Liver (tissue), 3 donors: ENCODE data around the gene EIPR1.

Experiments used
- JUND ChIP-seq, 2 donors: IDR thresholded peaks; 2 replicates each; pipeline ENCODE4 v1.6.1; 2016; ENCODE audit warnings: antibody characterized with exemption in 2 of 2
- SP1 ChIP-seq: IDR thresholded peaks from 2 replicates; pipeline ENCODE4 v1.6.1; 2018; ENCODE audit warnings: antibody characterized with exemption, mild to moderate bottlenecking
- TAF1 ChIP-seq: conservative IDR thresholded peaks from 2 replicates; pipeline ENCODE4 v1.6.1; 2016; ENCODE audit warnings: antibody characterized with exemption, mild to moderate bottlenecking
- YY1 ChIP-seq: IDR thresholded peaks from 2 replicates; pipeline ENCODE4 v1.6.1; 2016; ENCODE audit warnings: antibody characterized with exemption, mild to moderate bottlenecking
- TF ChIP-seq, protein P1 (sequence below): fragments of 150-350 bp; IDR thresholded peaks from 2 replicates; pipeline ENCODE4 v1.5.1; 2017; ENCODE audit warnings: improper control_type of control experiment, low read depth, low read length; ENCODE audit not compliant: missing input control
- TF ChIP-seq, protein P2 (sequence below): IDR thresholded peaks from 2 replicates; pipeline ENCODE4 v1.6.1; 2016; ENCODE audit warnings: antibody characterized with exemption
- TF ChIP-seq, protein P3 (sequence below): IDR thresholded peaks from 2 replicates; pipeline ENCODE4 v1.6.1; 2016; ENCODE audit warnings: antibody characterized with exemption
- TF ChIP-seq, protein P4 (sequence below): IDR thresholded peaks from 2 replicates; pipeline ENCODE4 v1.6.1; 2016; ENCODE audit warnings: antibody characterized with exemption, mild to moderate bottlenecking
- donor health status: healthy.
- donor health status: healthy.

DNA sequence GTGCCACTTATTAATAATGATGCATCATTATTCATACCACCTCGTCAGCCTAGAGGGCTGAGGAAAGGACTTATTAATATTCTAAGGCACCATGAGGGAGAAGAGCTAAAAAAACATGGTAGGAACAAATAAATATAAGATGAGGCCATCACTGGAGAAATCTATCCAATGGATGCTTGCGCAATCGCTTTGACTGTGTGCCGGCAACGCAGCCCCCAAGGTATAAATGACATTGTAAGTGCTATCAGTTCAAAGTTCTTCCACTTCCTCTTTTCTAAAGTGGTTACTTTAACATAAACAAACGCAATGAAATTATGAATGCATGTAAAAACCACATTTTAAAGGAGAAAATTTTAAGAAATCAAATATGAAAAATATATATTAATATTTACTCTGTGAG, 164.6 kb downstream of the EIPR1 start:
- TF ChIP-seq, protein P1, sequence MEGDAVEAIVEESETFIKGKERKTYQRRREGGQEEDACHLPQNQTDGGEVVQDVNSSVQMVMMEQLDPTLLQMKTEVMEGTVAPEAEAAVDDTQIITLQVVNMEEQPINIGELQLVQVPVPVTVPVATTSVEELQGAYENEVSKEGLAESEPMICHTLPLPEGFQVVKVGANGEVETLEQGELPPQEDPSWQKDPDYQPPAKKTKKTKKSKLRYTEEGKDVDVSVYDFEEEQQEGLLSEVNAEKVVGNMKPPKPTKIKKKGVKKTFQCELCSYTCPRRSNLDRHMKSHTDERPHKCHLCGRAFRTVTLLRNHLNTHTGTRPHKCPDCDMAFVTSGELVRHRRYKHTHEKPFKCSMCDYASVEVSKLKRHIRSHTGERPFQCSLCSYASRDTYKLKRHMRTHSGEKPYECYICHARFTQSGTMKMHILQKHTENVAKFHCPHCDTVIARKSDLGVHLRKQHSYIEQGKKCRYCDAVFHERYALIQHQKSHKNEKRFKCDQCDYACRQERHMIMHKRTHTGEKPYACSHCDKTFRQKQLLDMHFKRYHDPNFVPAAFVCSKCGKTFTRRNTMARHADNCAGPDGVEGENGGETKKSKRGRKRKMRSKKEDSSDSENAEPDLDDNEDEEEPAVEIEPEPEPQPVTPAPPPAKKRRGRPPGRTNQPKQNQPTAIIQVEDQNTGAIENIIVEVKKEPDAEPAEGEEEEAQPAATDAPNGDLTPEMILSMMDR, result no peak
- no peak for TF ChIP-seq JUND (IDR thresholded peaks at IDR 0.05)
- TF ChIP-seq, protein P2, sequence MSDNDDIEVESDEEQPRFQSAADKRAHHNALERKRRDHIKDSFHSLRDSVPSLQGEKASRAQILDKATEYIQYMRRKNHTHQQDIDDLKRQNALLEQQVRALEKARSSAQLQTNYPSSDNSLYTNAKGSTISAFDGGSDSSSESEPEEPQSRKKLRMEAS, result no peak
- TF ChIP-seq SP1, result no peak
- TF ChIP-seq, protein P3, sequence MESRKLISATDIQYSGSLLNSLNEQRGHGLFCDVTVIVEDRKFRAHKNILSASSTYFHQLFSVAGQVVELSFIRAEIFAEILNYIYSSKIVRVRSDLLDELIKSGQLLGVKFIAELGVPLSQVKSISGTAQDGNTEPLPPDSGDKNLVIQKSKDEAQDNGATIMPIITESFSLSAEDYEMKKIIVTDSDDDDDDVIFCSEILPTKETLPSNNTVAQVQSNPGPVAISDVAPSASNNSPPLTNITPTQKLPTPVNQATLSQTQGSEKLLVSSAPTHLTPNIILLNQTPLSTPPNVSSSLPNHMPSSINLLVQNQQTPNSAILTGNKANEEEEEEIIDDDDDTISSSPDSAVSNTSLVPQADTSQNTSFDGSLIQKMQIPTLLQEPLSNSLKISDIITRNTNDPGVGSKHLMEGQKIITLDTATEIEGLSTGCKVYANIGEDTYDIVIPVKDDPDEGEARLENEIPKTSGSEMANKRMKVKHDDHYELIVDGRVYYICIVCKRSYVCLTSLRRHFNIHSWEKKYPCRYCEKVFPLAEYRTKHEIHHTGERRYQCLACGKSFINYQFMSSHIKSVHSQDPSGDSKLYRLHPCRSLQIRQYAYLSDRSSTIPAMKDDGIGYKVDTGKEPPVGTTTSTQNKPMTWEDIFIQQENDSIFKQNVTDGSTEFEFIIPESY, result no peak
- TF ChIP-seq, protein P4, sequence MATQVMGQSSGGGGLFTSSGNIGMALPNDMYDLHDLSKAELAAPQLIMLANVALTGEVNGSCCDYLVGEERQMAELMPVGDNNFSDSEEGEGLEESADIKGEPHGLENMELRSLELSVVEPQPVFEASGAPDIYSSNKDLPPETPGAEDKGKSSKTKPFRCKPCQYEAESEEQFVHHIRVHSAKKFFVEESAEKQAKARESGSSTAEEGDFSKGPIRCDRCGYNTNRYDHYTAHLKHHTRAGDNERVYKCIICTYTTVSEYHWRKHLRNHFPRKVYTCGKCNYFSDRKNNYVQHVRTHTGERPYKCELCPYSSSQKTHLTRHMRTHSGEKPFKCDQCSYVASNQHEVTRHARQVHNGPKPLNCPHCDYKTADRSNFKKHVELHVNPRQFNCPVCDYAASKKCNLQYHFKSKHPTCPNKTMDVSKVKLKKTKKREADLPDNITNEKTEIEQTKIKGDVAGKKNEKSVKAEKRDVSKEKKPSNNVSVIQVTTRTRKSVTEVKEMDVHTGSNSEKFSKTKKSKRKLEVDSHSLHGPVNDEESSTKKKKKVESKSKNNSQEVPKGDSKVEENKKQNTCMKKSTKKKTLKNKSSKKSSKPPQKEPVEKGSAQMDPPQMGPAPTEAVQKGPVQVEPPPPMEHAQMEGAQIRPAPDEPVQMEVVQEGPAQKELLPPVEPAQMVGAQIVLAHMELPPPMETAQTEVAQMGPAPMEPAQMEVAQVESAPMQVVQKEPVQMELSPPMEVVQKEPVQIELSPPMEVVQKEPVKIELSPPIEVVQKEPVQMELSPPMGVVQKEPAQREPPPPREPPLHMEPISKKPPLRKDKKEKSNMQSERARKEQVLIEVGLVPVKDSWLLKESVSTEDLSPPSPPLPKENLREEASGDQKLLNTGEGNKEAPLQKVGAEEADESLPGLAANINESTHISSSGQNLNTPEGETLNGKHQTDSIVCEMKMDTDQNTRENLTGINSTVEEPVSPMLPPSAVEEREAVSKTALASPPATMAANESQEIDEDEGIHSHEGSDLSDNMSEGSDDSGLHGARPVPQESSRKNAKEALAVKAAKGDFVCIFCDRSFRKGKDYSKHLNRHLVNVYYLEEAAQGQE, result no peak
- no peak for TF ChIP-seq YY1
- no peak for TF ChIP-seq TAF1
